Stomach (tissue), 4 donors: ENCODE results near the gene AFDN.

ENCODE experiments used
- POLR2AphosphoS5 ChIP-seq, 3 donors: sonication (generic); formaldehyde crosslinking; IDR thresholded peaks; one replicate each; pipeline ENCODE4 v1.6.1; 2016; ENCODE audit warnings: antibody characterized with exemption in 3 of 3
- TF ChIP-seq, protein P1 (sequence below), 7 experiments: fragments of 450-650 bp in 4 of 7; fragments of 200-600 bp in 3 of 7; sonication (generic) in 3 of 7; IDR thresholded peaks; one replicate each; pipeline ENCODE4 v1.5.1; 2016 to 2019; ENCODE audit warnings: antibody characterized with exemption in 7 of 7, control low read depth in 2 of 7, mild to moderate bottlenecking in 1 of 7

DNA sequence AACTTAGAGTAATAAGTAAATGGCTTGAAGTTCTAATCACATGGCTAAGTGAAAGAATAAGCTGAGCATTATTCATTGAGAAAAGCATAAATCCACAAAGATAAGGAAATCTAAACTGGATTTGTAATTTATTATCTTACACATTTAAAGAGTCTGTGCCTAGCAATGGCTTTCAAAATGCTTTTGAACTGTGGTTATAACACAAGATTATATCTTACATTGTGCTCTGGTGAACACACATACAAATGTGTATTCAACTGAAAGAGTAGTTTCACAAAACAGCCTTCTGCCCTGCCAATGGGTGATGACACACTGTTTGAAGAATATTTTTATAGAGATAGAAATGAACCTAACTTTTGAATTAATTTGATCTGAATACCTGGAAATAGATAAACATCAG, 83.3 kb downstream of the AFDN start:
- no peak for TF ChIP-seq POLR2AphosphoS5 (IDR thresholded peaks at IDR 0.05)
- TF ChIP-seq, protein P1, sequence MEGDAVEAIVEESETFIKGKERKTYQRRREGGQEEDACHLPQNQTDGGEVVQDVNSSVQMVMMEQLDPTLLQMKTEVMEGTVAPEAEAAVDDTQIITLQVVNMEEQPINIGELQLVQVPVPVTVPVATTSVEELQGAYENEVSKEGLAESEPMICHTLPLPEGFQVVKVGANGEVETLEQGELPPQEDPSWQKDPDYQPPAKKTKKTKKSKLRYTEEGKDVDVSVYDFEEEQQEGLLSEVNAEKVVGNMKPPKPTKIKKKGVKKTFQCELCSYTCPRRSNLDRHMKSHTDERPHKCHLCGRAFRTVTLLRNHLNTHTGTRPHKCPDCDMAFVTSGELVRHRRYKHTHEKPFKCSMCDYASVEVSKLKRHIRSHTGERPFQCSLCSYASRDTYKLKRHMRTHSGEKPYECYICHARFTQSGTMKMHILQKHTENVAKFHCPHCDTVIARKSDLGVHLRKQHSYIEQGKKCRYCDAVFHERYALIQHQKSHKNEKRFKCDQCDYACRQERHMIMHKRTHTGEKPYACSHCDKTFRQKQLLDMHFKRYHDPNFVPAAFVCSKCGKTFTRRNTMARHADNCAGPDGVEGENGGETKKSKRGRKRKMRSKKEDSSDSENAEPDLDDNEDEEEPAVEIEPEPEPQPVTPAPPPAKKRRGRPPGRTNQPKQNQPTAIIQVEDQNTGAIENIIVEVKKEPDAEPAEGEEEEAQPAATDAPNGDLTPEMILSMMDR (IDR thresholded peaks at IDR 0.05): no peak
